ENCODE measurements around the gene NMNAT3. TPM values are rescaled to one million over a fixed set of nuclear protein-coding genes. Genes with fewer than 3 reads are reported as not detected.

NMNAT3 gene
- total RNA-seq, 1 experiment from 2014 or later, result 4.8 TPM

DNA sequence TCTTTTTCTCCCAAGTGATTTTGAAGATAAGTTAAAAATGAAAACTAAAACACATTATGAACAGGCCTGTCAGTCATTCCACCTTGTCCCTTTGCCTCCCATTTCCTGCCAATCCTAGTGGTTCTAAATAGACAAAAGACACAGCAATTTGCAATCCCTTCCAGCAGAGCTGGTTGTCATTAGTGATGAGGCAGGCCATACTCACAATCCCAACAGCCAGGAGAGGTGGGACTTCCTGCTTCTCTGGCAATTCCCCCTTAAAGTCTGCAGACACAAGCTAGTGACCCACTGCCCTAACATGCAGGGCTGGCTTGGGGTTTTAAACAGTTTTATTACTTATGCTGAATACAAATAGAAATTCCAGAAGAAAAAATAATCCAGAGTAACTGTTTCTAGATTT, 99.9 kb downstream of the NMNAT3 start:
- no peaks in the 10 kb centered on the region for H4K20me1 ChIP-seq (ENCODE audit: low read length)
- H3F3A ChIP-seq (ENCODE audit: low read length, unreplicated experiment), result no peaks in the 10 kb centered on the region
- H3K4me1 ChIP-seq (ENCODE audit: insufficient read depth, low read length), result no peaks in the 10 kb centered on the region
- no peaks in the 10 kb centered on the region for H3K79me2 ChIP-seq (ENCODE audit: low read length)
- CTCF ChIA-PET, result no interaction called here
- POLR2A ChIA-PET (ENCODE audit: unreplicated experiment), result no interaction called here
- intact Hi-C loops (cut with micrococcal nuclease), result no loop called here
- no peaks in the 10 kb centered on the region for H3K9me2 ChIP-seq (replicated peaks; ENCODE audit: low read length)
- BruUV-seq (replicated peaks), result no TSS peak
- H3K4me3 ChIP-seq (ENCODE audit: low read length), result no peak overlapping the region
- no peak overlapping the region for H2AFZ ChIP-seq (ENCODE audit: low read length)
- no peak overlapping the region for H3K27ac ChIP-seq (ENCODE audit: low read length)
- ATAC-seq (no peak), DNase-seq (no peak)
- no peak overlapping the region for H3K9ac ChIP-seq (ENCODE audit: low read length)
- H3K27me3 ChIP-seq (ENCODE audit: low read length), result no peaks in the 10 kb centered on the region
- no peak overlapping the region for H3K4me2 ChIP-seq (ENCODE audit: low read length)
- H3K36me3 ChIP-seq (ENCODE audit: low read depth, low read length), result no peaks in the 10 kb centered on the region
- TF ChIP-seq, protein P1, sequence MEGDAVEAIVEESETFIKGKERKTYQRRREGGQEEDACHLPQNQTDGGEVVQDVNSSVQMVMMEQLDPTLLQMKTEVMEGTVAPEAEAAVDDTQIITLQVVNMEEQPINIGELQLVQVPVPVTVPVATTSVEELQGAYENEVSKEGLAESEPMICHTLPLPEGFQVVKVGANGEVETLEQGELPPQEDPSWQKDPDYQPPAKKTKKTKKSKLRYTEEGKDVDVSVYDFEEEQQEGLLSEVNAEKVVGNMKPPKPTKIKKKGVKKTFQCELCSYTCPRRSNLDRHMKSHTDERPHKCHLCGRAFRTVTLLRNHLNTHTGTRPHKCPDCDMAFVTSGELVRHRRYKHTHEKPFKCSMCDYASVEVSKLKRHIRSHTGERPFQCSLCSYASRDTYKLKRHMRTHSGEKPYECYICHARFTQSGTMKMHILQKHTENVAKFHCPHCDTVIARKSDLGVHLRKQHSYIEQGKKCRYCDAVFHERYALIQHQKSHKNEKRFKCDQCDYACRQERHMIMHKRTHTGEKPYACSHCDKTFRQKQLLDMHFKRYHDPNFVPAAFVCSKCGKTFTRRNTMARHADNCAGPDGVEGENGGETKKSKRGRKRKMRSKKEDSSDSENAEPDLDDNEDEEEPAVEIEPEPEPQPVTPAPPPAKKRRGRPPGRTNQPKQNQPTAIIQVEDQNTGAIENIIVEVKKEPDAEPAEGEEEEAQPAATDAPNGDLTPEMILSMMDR (conservative IDR thresholded peaks at IDR 0.05; ENCODE audit: low read depth, low read length), result no peak
- TF ChIP-seq EZH2phosphoT487 (IDR thresholded peaks at IDR 0.05; ENCODE audit: borderline replicate concordance, low read length), result no peak
- no peak for TF ChIP-seq EZH2 (IDR thresholded peaks at IDR 0.05; ENCODE audit: low read length, unreplicated experiment)
- no peaks in the 10 kb centered on the region for H3K9me3 ChIP-seq (ENCODE audit: low read length)

DNA sequence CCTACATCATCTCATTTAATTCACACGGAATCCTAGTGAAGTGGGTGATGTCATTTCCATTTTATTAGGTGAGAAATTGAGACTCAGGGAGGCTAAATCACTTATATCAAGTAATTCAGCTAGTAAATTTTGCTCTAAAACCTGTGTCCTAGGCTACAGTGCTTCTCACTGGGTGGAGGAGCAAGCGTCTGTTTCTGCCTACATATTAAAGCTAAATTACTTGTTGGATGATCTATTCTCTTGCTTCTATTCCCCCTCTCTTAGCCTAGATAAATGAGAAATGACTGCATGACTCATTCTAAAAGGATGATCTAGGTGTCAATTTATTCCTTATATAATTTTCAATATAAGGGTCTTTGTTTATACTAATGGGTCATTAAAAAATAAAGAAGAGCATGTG, 100.4 kb downstream of the NMNAT3 start:
- intact Hi-C loops (cut with micrococcal nuclease), result no loop called here
- POLR2A ChIA-PET (ENCODE audit: unreplicated experiment), result no interaction called here

More for the DNA sequence above, 100.4 kb downstream of the NMNAT3 start:
- Histone ChIP-seq H3K4me1 (ENCODE audit: insufficient read depth, low read length) (no peaks in the 10 kb centered on the region), H3F3A (ENCODE audit: low read length, unreplicated experiment) (no peaks in the 10 kb centered on the region), H3K9me2 (replicated peaks; ENCODE audit: low read length) (no peaks in the 10 kb centered on the region), H3K4me3 (ENCODE audit: low read length) (no peak overlapping the region), H3K4me2 (ENCODE audit: low read length) (no peak overlapping the region), H2AFZ (ENCODE audit: low read length) (no peak overlapping the region), H3K9ac (ENCODE audit: low read length) (no peak overlapping the region), H3K79me2 (ENCODE audit: low read length) (no peaks in the 10 kb centered on the region), H3K27me3 (ENCODE audit: low read length) (no peaks in the 10 kb centered on the region), H4K20me1 (ENCODE audit: low read length) (no peaks in the 10 kb centered on the region), H3K36me3 (ENCODE audit: low read depth, low read length) (no peaks in the 10 kb centered on the region), H3K27ac (ENCODE audit: low read length) (no peak overlapping the region), H3K9me3 (ENCODE audit: low read length) (no peaks in the 10 kb centered on the region)
- BruUV-seq (replicated peaks), result no TSS peak
- no peak for DNase-seq
- TF ChIP-seq EZH2phosphoT487 (IDR thresholded peaks at IDR 0.05; ENCODE audit: borderline replicate concordance, low read length) (no peak), EZH2 (IDR thresholded peaks at IDR 0.05; ENCODE audit: low read length, unreplicated experiment) (no peak)
- TF ChIP-seq, protein P1 (conservative IDR thresholded peaks at IDR 0.05; ENCODE audit: low read depth, low read length), result no peak
- CTCF ChIA-PET, result no interaction called here
- no peak for ATAC-seq
